T-helper 2 cell treated with Interferon-gamma antibody and Interleukin-4, amounts not matched to agents 5 μg/mL and 100 μg/mL, for 36 hours (primary cell): ENCODE results near the gene MIR17HG.
"Not testable (repeated sequence)": the region's sequence is repeated elsewhere in the genome, so short reads cannot be mapped to it uniquely, and the experiment has no call there.

Experiments used
- DNase-seq: peaks from one replicate; pipeline ENCODE4 v3.0.0; 2021; ENCODE audit warnings: low spot score
- H3K27ac Mint-ChIP-seq: one replicate; pipeline ENCODE4 v1.8.0; 2021; ENCODE audit warnings: mild to moderate bottlenecking, mixed read lengths
- H3K27me3 Mint-ChIP-seq: one replicate; pipeline ENCODE4 v1.8.0; 2021; ENCODE audit warnings: low read depth, mixed read lengths
- H3K36me3 Mint-ChIP-seq: one replicate; pipeline ENCODE4 v1.8.0; 2021; ENCODE audit warnings: low read depth, mixed read lengths
- H3K4me1 Mint-ChIP-seq: one replicate; pipeline ENCODE4 v1.8.0; 2021; ENCODE audit warnings: low read depth, mixed read lengths
- H3K4me3 Mint-ChIP-seq: one replicate; pipeline ENCODE4 v1.8.0; 2022; ENCODE audit warnings: mild to moderate bottlenecking, moderate library complexity, mixed read lengths
- H3K9me3 Mint-ChIP-seq: one replicate; pipeline ENCODE4 v1.8.0; 2021; ENCODE audit warnings: mixed read lengths

Gene MIR17HG

GRCh38 chr13:91320990-91321389, 26.5 kb upstream of the MIR17HG start:
- H3K27me3 Mint-ChIP-seq = peaks cover 18% of the 10 kb centered on the region
- not testable (repeated sequence) for H3K4me1 Mint-ChIP-seq, H3K27ac Mint-ChIP-seq, H3K9me3 Mint-ChIP-seq, DNase-seq, H3K4me3 Mint-ChIP-seq, H3K36me3 Mint-ChIP-seq

GRCh38 chr13:91323349-91323748, 24.1 kb upstream of the MIR17HG start:
- Mint-ChIP-seq H3K27me3 (peaks cover 11% of the 10 kb centered on the region), H3K9me3 (no peaks in the 10 kb centered on the region), H3K4me1 (peaks cover 7% of the 10 kb centered on the region), H3K36me3 (no peaks in the 10 kb centered on the region), H3K27ac (no peak overlapping the region), H3K4me3 (no peak overlapping the region)
- DNase-seq = no peak

GRCh38 chr13:91326146-91326545, 21.3 kb upstream of the MIR17HG start:
- peaks cover 15% of the 10 kb centered on the region for H3K4me1 Mint-ChIP-seq
- no peak overlapping the region for H3K27ac Mint-ChIP-seq
- H3K36me3 Mint-ChIP-seq = no peaks in the 10 kb centered on the region
- no peaks in the 10 kb centered on the region for H3K9me3 Mint-ChIP-seq
- no peak for DNase-seq
- peaks cover 14% of the 10 kb centered on the region for H3K27me3 Mint-ChIP-seq
- no peak overlapping the region for H3K4me3 Mint-ChIP-seq

- peaks cover 12% of the 10 kb centered on the region for H3K27me3 Mint-ChIP-seq
- no peak overlapping the region for H3K27ac Mint-ChIP-seq
- no peaks in the 10 kb centered on the region for H3K9me3 Mint-ChIP-seq
- no peak for DNase-seq
- H3K4me3 Mint-ChIP-seq = no peak overlapping the region
- H3K36me3 Mint-ChIP-seq = no peaks in the 10 kb centered on the region
- peaks cover 14% of the 10 kb centered on the region for H3K4me1 Mint-ChIP-seq
Observed at GRCh38 chr13:91328726-91329125, 18.8 kb upstream of the MIR17HG start.

GRCh38 chr13:91329733-91330132, 17.8 kb upstream of the MIR17HG start:
- Mint-ChIP-seq H3K4me3 (no peak overlapping the region), H3K36me3 (no peaks in the 10 kb centered on the region), H3K27ac (no peak overlapping the region), H3K27me3 (peaks cover 12% of the 10 kb centered on the region), H3K9me3 (no peaks in the 10 kb centered on the region), H3K4me1 (peaks cover 14% of the 10 kb centered on the region)
- DNase-seq = no peak

- H3K4me1 Mint-ChIP-seq = peaks cover 14% of the 10 kb centered on the region
- no peak for DNase-seq
- peaks cover 10% of the 10 kb centered on the region for H3K27me3 Mint-ChIP-seq
- no peaks in the 10 kb centered on the region for H3K9me3 Mint-ChIP-seq
- no peaks in the 10 kb centered on the region for H3K36me3 Mint-ChIP-seq
- peak overlapping the region; percentile 33 for H3K27ac Mint-ChIP-seq
- H3K4me3 Mint-ChIP-seq = peak overlapping the region; percentile 49
Observed at GRCh38 chr13:91331047-91331915, 16.2 kb upstream of the MIR17HG start.

GRCh38 chr13:91346062-91346461, 1.4 kb upstream of the MIR17HG start:
- H3K4me3 Mint-ChIP-seq = peak overlapping the region; percentile 18
- peaks cover 20% of the 10 kb centered on the region for H3K36me3 Mint-ChIP-seq
- H3K27me3 Mint-ChIP-seq = peaks cover 10% of the 10 kb centered on the region
- DNase-seq = no peak
- peaks cover 32% of the 10 kb centered on the region for H3K4me1 Mint-ChIP-seq
- no peak overlapping the region for H3K27ac Mint-ChIP-seq
- no peaks in the 10 kb centered on the region for H3K9me3 Mint-ChIP-seq

- peak overlapping the region; percentile 94 for H3K27ac Mint-ChIP-seq
- DNase-seq = peak; percentile 41
- H3K4me1 Mint-ChIP-seq = peaks cover 39% of the 10 kb centered on the region
- no peaks in the 10 kb centered on the region for H3K9me3 Mint-ChIP-seq
- peaks cover 6% of the 10 kb centered on the region for H3K27me3 Mint-ChIP-seq
- peaks cover 27% of the 10 kb centered on the region for H3K36me3 Mint-ChIP-seq
- H3K4me3 Mint-ChIP-seq = peak overlapping the region; percentile 96
Observed at GRCh38 chr13:91346850-91347201, 661 bp upstream of the MIR17HG start.

GRCh38 chr13:91347996-91348905, 764 bp downstream of the MIR17HG start:
- no peak overlapping the region for H3K27ac Mint-ChIP-seq
- peak; percentile 70 for DNase-seq

GRCh38 chr13:91348906-91349435, 1.5 kb downstream of the MIR17HG start:
- H3K9me3 Mint-ChIP-seq = no peaks in the 10 kb centered on the region
- H3K4me1 Mint-ChIP-seq = peaks cover 46% of the 10 kb centered on the region

More at GRCh38 chr13:91347996-91348905, 764 bp downstream of the MIR17HG start:
- no peaks in the 10 kb centered on the region for H3K9me3 Mint-ChIP-seq
- H3K4me1 Mint-ChIP-seq = peaks cover 44% of the 10 kb centered on the region
- H3K27me3 Mint-ChIP-seq = peaks cover 4% of the 10 kb centered on the region
- H3K4me3 Mint-ChIP-seq = no peak overlapping the region
- peaks cover 38% of the 10 kb centered on the region for H3K36me3 Mint-ChIP-seq

GRCh38 chr13:91349992-91350911, 2.8 kb downstream of the MIR17HG start:
- no peaks in the 10 kb centered on the region for H3K9me3 Mint-ChIP-seq
- H3K27me3 Mint-ChIP-seq = peaks cover 2% of the 10 kb centered on the region
- no peak for DNase-seq
- peaks cover 46% of the 10 kb centered on the region for H3K4me1 Mint-ChIP-seq
- peaks cover 56% of the 10 kb centered on the region for H3K36me3 Mint-ChIP-seq
- no peak overlapping the region for H3K27ac Mint-ChIP-seq
- H3K4me3 Mint-ChIP-seq = peak overlapping the region; percentile 96

More at GRCh38 chr13:91348906-91349435, 1.5 kb downstream of the MIR17HG start:
- Mint-ChIP-seq H3K36me3 (peaks cover 44% of the 10 kb centered on the region), H3K4me3 (peak overlapping the region; percentile 96), H3K27ac (peak overlapping the region; percentile 91), H3K27me3 (peaks cover 2% of the 10 kb centered on the region)
- DNase-seq = peak; percentile 91

GRCh38 chr13:91351123-91351522, 3.6 kb downstream of the MIR17HG start:
- Mint-ChIP-seq H3K27me3 (no peaks in the 10 kb centered on the region), H3K4me3 (peak overlapping the region; percentile 96), H3K4me1 (peaks cover 43% of the 10 kb centered on the region), H3K27ac (no peak overlapping the region), H3K36me3 (peaks cover 64% of the 10 kb centered on the region), H3K9me3 (no peaks in the 10 kb centered on the region)
- no peak for DNase-seq

- Mint-ChIP-seq H3K27ac (no peak overlapping the region), H3K27me3 (no peaks in the 10 kb centered on the region)
Observed at GRCh38 chr13:91351980-91352379, 4.5 kb downstream of the MIR17HG start.

More at GRCh38 chr13:91351980-91352379, 4.5 kb downstream of the MIR17HG start:
- peaks cover 36% of the 10 kb centered on the region for H3K4me1 Mint-ChIP-seq
- no peak for DNase-seq
- H3K9me3 Mint-ChIP-seq = no peaks in the 10 kb centered on the region
- peaks cover 69% of the 10 kb centered on the region for H3K36me3 Mint-ChIP-seq
- H3K4me3 Mint-ChIP-seq = no peak overlapping the region
